T1000 (cell line): ENCODE results near the gene ACTG1.

Experiments
- DNase-seq: peaks from one replicate; lab custom pipeline; 2025; ENCODE audit warnings: mixed read lengths; lab: John Stamatoyannopoulos, UW

The ACTG1 gene

GRCh38 chr17:81481073-81481799 lies 31.4 kb downstream of the ACTG1 start:
- no peak for DNase-seq

GRCh38 chr17:81480140-81481072 lies 32.2 kb downstream of the ACTG1 start:
- DNase-seq = peak; percentile 68

GRCh38 chr17:81479175-81480071 lies 33.2 kb downstream of the ACTG1 start:
- no peak for DNase-seq

GRCh38 chr17:81478119-81478518 lies 34.5 kb downstream of the ACTG1 start:
- no peak for DNase-seq

GRCh38 chr17:81477173-81477572 lies 35.4 kb downstream of the ACTG1 start:
- no peak for DNase-seq

- no peak for DNase-seq
These were observed 36.0 kb downstream of the ACTG1 start for GRCh38 chr17:81476635-81477034.

GRCh38 chr17:81476097-81476496 lies 36.5 kb downstream of the ACTG1 start:
- no peak for DNase-seq

GRCh38 chr17:81474958-81475357 lies 37.6 kb downstream of the ACTG1 start:
- no peak for DNase-seq

- DNase-seq = no peak
These were observed 39.6 kb downstream of the ACTG1 start for GRCh38 chr17:81473019-81473418.

GRCh38 chr17:81471818-81472456 lies 40.7 kb downstream of the ACTG1 start:
- DNase-seq = peak; percentile 93

- no peak for DNase-seq
These were observed 41.4 kb downstream of the ACTG1 start for GRCh38 chr17:81470944-81471817.

- DNase-seq = no peak
These were observed 42.2 kb downstream of the ACTG1 start for GRCh38 chr17:81470270-81470943.

- DNase-seq = no peak
These were observed 43.3 kb downstream of the ACTG1 start for GRCh38 chr17:81469266-81469665.

- DNase-seq = no peak
These were observed 43.9 kb downstream of the ACTG1 start for GRCh38 chr17:81468770-81469121.

GRCh38 chr17:81468111-81468769 lies 44.4 kb downstream of the ACTG1 start:
- DNase-seq = no peak

- no peak for DNase-seq
These were observed 45.8 kb downstream of the ACTG1 start for GRCh38 chr17:81466564-81467472.

- DNase-seq = no peak
These were observed 46.7 kb downstream of the ACTG1 start for GRCh38 chr17:81465910-81466309.

GRCh38 chr17:81464586-81464985 lies 48.0 kb downstream of the ACTG1 start:
- DNase-seq = no peak
